NOMO-1 treated with dmso at 0.1 percent for 144 hours (cell line): ENCODE measurements around the gene LPCAT3.

ENCODE experiments used
- DNase-seq: peaks from one replicate; lab custom pipeline; 2025; ENCODE audit not compliant: unreplicated experiment; lab: John Stamatoyannopoulos, UW

LPCAT3 gene

GRCh38 chr12:6954316-6955107 is 63.8 kb downstream of the LPCAT3 start:
- DNase-seq, result no peak

GRCh38 chr12:6953442-6954315 is 64.6 kb downstream of the LPCAT3 start:
- DNase-seq, result peak; percentile 97

- DNase-seq, result no peak
Observed at GRCh38 chr12:6952863-6953441, 65.3 kb downstream of the LPCAT3 start.

GRCh38 chr12:6952121-6952862 is 66.0 kb downstream of the LPCAT3 start:
- no peak for DNase-seq

GRCh38 chr12:6951551-6952120 is 66.6 kb downstream of the LPCAT3 start:
- no peak for DNase-seq

- peak; percentile 83 for DNase-seq
Observed at GRCh38 chr12:6950811-6951540, 67.3 kb downstream of the LPCAT3 start, which contains the start of gene PTPN6. PTPN6 (plus strand) TSS chr12:6951356; CDS start chr12:6951513, 157 bp downstream.

- DNase-seq, result no peak
Observed at GRCh38 chr12:6950401-6950801, 67.9 kb downstream of the LPCAT3 start.

GRCh38 chr12:6948873-6949594 is 69.2 kb downstream of the LPCAT3 start:
- peak; percentile 13 for DNase-seq

- DNase-seq, result no peak
Observed at GRCh38 chr12:6947615-6948014, 70.7 kb downstream of the LPCAT3 start.

GRCh38 chr12:6946920-6947374 is 71.3 kb downstream of the LPCAT3 start:
- no peak for DNase-seq

GRCh38 chr12:6946033-6946919 is 72.0 kb downstream of the LPCAT3 start:
- peak; percentile 55 for DNase-seq

- no peak for DNase-seq
Observed at GRCh38 chr12:6945613-6946012, 72.7 kb downstream of the LPCAT3 start.

GRCh38 chr12:6944381-6945186 is 73.7 kb downstream of the LPCAT3 start:
- peak; percentile 80 for DNase-seq

- peak; percentile 84 for DNase-seq
Observed at GRCh38 chr12:6943722-6944380, 74.4 kb downstream of the LPCAT3 start, which contains the start of the genes C12orf57 and RNU7-1. C12orf57 (plus strand) TSS chr12:6944022; CDS start chr12:6944122, 100 bp downstream. RNU7-1 (plus strand) TSS chr12:6943816.

GRCh38 chr12:6943389-6943721 is 74.9 kb downstream of the LPCAT3 start:
- DNase-seq, result peak; percentile 89

- no peak for DNase-seq
Observed at GRCh38 chr12:6942331-6942665, 76.0 kb downstream of the LPCAT3 start.

- DNase-seq, result no peak
Observed at GRCh38 chr12:6941782-6942181, 76.5 kb downstream of the LPCAT3 start.
